ENCODE data around the gene TFAP2A. TPM values are rescaled to one million over a fixed set of nuclear protein-coding genes. Genes with fewer than 3 reads are reported as not detected.

The TFAP2A gene
- total and polyA plus RNA-seq, 2 experiments from 2014 or later, result 0.17 TPM; not detected in 1

DNA sequence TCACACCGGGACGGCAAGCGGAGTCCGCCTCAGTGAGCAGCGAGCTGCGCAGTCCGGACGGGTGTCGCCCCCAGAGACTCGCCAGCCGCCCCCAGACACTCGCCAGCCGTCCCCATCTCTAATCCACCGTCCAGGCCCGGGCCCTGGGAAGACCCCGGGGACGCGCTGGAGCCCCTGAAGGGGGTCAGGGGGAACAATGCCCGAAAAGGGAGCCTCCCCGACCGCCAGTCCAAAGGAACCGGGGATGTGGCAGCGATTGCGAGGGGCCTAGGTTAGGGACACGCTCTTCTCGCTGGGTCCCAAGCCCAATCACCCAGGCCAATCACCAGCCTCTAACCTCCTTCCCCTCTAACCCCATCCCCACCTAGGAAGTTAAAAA is 33.1 kb downstream of the TFAP2A start:
- TF ChIP-seq, protein P1, sequence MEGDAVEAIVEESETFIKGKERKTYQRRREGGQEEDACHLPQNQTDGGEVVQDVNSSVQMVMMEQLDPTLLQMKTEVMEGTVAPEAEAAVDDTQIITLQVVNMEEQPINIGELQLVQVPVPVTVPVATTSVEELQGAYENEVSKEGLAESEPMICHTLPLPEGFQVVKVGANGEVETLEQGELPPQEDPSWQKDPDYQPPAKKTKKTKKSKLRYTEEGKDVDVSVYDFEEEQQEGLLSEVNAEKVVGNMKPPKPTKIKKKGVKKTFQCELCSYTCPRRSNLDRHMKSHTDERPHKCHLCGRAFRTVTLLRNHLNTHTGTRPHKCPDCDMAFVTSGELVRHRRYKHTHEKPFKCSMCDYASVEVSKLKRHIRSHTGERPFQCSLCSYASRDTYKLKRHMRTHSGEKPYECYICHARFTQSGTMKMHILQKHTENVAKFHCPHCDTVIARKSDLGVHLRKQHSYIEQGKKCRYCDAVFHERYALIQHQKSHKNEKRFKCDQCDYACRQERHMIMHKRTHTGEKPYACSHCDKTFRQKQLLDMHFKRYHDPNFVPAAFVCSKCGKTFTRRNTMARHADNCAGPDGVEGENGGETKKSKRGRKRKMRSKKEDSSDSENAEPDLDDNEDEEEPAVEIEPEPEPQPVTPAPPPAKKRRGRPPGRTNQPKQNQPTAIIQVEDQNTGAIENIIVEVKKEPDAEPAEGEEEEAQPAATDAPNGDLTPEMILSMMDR (IDR thresholded peaks at IDR 0.05; ENCODE audit: low read depth, low read length), result no peak
- Histone ChIP-seq H3K27me3 (peaks cover 96% of the 10 kb centered on the region), H3K9me3 (ENCODE audit: low read depth) (no peaks in the 10 kb centered on the region), H3K4me3 (no peak overlapping the region), H3K27ac (no peak overlapping the region), H3K36me3 (no peaks in the 10 kb centered on the region), H3K4me1 (ENCODE audit: low read depth) (no peaks in the 10 kb centered on the region)
- no peak for DNase-seq (ENCODE audit: low read depth in 1 of 2, low spot score in 1 of 2)

DNA sequence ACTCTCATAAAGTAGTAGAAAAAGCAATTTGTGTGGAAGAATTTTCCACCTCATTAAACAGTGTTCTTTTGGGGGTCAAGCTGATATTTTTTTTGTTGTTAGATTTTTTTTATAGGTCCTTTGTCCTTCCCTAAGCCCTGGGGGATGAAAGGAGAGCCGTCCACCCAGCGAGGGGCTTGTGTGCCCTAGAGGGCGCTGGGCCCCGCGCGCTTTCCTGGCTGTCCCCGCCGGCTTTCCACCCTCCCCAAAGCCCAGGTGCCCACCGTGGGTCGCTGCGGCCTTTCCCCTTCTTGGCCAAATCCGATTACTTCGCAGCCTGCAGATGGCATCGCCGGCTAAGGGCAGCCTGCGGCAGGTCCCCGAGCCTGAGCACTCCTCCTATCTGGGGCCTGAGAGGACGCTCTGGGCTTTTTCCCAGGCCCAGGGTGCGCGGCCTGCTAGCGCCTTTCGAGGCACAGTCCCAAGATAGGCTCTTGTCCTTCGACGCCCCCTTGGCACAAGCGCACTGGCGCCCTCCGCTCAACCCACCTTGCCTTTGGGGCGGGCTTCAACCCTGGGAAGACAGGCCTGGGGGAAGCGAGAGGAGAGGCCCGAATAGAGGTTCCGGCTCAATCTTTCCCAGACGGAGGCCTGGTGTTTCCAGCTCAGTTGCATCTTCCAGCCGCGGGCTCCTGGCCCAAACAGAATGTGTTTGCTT is 33.6 kb downstream of the TFAP2A start:
- H3K27ac ChIP-seq, result no peak overlapping the region
- H3K36me3 ChIP-seq, result no peaks in the 10 kb centered on the region
- peaks cover 90% of the 10 kb centered on the region for H3K27me3 ChIP-seq
- H3K4me3 ChIP-seq, result no peak overlapping the region
- TF ChIP-seq, protein P1 (IDR thresholded peaks at IDR 0.05; ENCODE audit: low read depth, low read length), result no peak
- peak in 1 of 2 donors; percentile 35 for DNase-seq (ENCODE audit: low read depth in 1 of 2, low spot score in 1 of 2)
- no peaks in the 10 kb centered on the region for H3K9me3 ChIP-seq (ENCODE audit: low read depth)
- no peaks in the 10 kb centered on the region for H3K4me1 ChIP-seq (ENCODE audit: low read depth)

DNA sequence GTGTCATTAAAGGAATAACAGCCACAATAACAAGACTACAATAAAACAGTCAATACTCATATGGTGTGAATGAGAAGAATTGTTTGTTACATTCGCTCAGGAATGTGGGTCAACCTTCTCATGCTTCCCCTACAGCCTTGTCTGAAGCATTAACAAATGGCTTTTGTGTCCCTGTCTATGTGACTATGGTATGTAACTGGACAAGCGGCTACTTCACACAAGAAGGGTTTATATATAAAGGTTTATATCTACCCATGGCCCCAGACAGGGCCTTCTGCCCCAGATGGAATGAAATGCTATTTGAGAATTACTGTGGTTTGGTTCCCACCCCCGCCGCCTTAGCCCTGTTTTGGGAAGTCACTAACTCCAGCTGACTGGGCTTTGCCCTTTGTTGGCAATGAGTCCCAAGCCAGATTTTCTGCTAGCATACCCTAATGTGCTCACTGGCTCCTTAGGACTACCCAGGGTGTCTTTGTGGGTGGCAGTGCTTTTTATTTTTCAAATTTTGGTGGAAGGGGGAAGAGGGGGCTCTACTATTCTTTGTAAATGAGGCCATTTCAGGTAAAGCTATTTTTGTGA is 39.4 kb downstream of the TFAP2A start:
- TF ChIP-seq, protein P1 (IDR thresholded peaks at IDR 0.05; ENCODE audit: low read depth, low read length), result no peak
- H3K27ac ChIP-seq, result no peak overlapping the region
- no peaks in the 10 kb centered on the region for H3K9me3 ChIP-seq (ENCODE audit: low read depth)
- DNase-seq (ENCODE audit: low read depth in 1 of 2, low spot score in 1 of 2), result no peak
- H3K27me3 ChIP-seq, result peaks cover 36% of the 10 kb centered on the region
- H3K4me3 ChIP-seq, result no peak overlapping the region
- no peaks in the 10 kb centered on the region for H3K36me3 ChIP-seq
- H3K4me1 ChIP-seq (ENCODE audit: low read depth), result no peaks in the 10 kb centered on the region

- Histone ChIP-seq H3K4me3 (no peak overlapping the region), H3K27ac (no peak overlapping the region), H3K4me1 (ENCODE audit: low read depth) (no peaks in the 10 kb centered on the region), H3K27me3 (peaks cover 24% of the 10 kb centered on the region), H3K9me3 (ENCODE audit: low read depth) (no peaks in the 10 kb centered on the region), H3K36me3 (no peaks in the 10 kb centered on the region)
- DNase-seq (ENCODE audit: low read depth in 1 of 2, low spot score in 1 of 2), result no peak
- TF ChIP-seq, protein P1 (IDR thresholded peaks at IDR 0.05; ENCODE audit: low read depth, low read length), result no peak
Measured at GRCh38 chr6:10373642-10374359, 41.1 kb downstream of the TFAP2A start.

GRCh38 chr6:10369896-10370295 is 45.0 kb downstream of the TFAP2A start:
- Histone ChIP-seq H3K27me3 (peaks cover 3% of the 10 kb centered on the region), H3K4me1 (ENCODE audit: low read depth) (no peaks in the 10 kb centered on the region), H3K4me3 (no peak overlapping the region), H3K27ac (no peak overlapping the region), H3K9me3 (ENCODE audit: low read depth) (no peaks in the 10 kb centered on the region), H3K36me3 (no peaks in the 10 kb centered on the region)
- no peak for DNase-seq (ENCODE audit: low read depth in 1 of 2, low spot score in 1 of 2)
- TF ChIP-seq, protein P1 (IDR thresholded peaks at IDR 0.05; ENCODE audit: low read depth, low read length), result no peak

All from cardiac muscle cell (in vitro differentiated cells and primary cell).